Mucosa of rectum (tissue), 2 donors: Measurements from ENCODE around the gene SCN9A.
"Not testable (repeated sequence)": the region's sequence is repeated elsewhere in the genome, so short reads cannot be mapped to it uniquely, and the experiment has no call there.

Experiments
- H3K27ac ChIP-seq, 2 donors: one replicate each; pipeline ENCODE4 v1.7.0; 2013; ENCODE audit warnings: inconsistent platforms in 2 of 2, low read depth in 2 of 2, low read length in 2 of 2
- H3K27me3 ChIP-seq, 2 donors: one replicate each; pipeline ENCODE4 v1.7.0; 2013; ENCODE audit warnings: low read length in 2 of 2; ENCODE audit not compliant: control insufficient read depth in 2 of 2, insufficient read depth in 2 of 2
- H3K36me3 ChIP-seq, 2 donors: one replicate each; pipeline ENCODE4 v1.7.0; 2013; ENCODE audit warnings: low read length in 2 of 2; ENCODE audit not compliant: control insufficient read depth in 2 of 2, insufficient read depth in 2 of 2
- H3K4me1 ChIP-seq, 2 donors: one replicate each; pipeline ENCODE4 v1.7.0; 2013; ENCODE audit warnings: low read length in 2 of 2, mild to moderate bottlenecking in 1 of 2; ENCODE audit not compliant: control insufficient read depth in 2 of 2, insufficient read depth in 2 of 2
- H3K4me3 ChIP-seq, 2 donors: one replicate each; pipeline ENCODE4 v1.7.0; 2013; ENCODE audit warnings: low read length in 2 of 2
- H3K9ac ChIP-seq, 2 donors: one replicate each; pipeline ENCODE4 v1.7.0; 2013; ENCODE audit warnings: low read length in 2 of 2, low read depth in 1 of 2, mild to moderate bottlenecking in 1 of 2
- H3K9me3 ChIP-seq, 2 donors: one replicate each; pipeline ENCODE4 v1.7.0; 2013; ENCODE audit warnings: low read length in 2 of 2; ENCODE audit not compliant: control insufficient read depth in 2 of 2
- donor health status: healthy.
- donor health status: Normal muscosa, but diverticular disease.

Gene SCN9A

DNA sequence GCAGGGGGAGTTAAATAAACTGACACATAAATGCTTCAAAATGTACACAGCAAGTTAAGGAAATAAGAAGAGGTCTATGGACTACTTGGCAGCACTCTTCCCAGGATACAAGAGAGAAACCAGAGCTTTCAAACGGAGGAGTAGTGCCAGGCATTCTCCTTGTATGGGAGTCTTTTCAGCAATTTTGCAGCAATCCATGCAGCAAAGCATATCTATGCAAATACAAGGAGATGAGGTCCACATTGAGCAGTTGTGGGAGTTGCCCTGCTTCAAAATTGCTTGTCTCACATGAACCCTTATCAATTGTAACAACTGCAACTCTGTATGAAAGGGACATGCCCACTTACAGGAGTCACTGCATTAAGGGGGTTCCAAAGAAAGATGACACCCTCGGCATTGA, 37.8 kb downstream of the SCN9A start:
- Histone ChIP-seq H3K4me1 (no peaks in the 10 kb centered on the region), H3K9ac (no peak overlapping the region), H3K27me3 (no peaks in the 10 kb centered on the region), H3K27ac (no peak overlapping the region), H3K36me3 (no peaks in the 10 kb centered on the region), H3K4me3 (no peak overlapping the region), H3K9me3 (no peaks in the 10 kb centered on the region)

DNA sequence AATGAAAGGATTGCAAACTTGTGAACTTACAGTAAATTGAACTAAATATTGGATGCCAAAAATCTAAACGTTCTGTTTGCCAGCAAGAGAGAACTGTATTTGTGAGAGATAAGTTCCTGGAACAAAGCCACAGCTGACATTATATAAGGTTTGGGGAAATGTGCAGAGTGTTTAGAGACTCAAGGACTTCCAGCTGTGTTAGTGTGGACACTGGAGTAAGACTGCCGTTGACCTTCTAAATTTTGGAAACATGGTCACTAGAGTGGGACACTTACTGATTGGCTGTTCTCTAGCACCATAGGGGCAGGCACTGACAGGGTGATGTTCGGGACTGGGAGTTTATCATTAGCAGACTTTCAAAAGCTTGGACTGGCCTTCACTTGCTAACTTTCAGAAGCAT, 40.5 kb downstream of the SCN9A start:
- H3K36me3 ChIP-seq: no peaks in the 10 kb centered on the region

DNA sequence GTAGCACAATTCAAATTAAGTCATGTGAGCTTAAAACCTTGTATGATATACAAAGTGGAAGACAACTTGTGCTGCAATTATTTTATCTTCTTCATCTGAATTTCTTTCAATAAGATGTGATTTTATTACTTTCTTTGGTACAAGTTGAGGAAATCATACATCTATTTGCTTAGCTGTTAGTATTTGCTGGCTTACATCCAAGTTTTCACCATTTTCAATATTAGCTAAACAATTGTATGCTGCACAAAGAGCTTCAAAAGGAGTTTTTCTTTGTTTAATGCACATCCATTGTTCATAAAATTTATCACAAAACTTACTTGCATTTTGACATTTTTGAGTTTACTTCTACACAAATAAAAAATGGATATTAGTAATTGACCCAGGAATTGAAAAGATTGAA, 40.9 kb downstream of the SCN9A start:
- Histone ChIP-seq H3K9ac (no peak overlapping the region), H3K27me3 (no peaks in the 10 kb centered on the region), H3K27ac (no peak overlapping the region), H3K36me3 (no peaks in the 10 kb centered on the region), H3K9me3 (no peaks in the 10 kb centered on the region), H3K4me1 (no peaks in the 10 kb centered on the region), H3K4me3 (no peak overlapping the region)

More for the DNA sequence above, 40.5 kb downstream of the SCN9A start:
- H3K9ac ChIP-seq: no peak overlapping the region
- H3K4me3 ChIP-seq: no peak overlapping the region
- H3K27me3 ChIP-seq: no peaks in the 10 kb centered on the region
- H3K9me3 ChIP-seq: no peaks in the 10 kb centered on the region
- H3K27ac ChIP-seq: no peak overlapping the region
- H3K4me1 ChIP-seq: no peaks in the 10 kb centered on the region

DNA sequence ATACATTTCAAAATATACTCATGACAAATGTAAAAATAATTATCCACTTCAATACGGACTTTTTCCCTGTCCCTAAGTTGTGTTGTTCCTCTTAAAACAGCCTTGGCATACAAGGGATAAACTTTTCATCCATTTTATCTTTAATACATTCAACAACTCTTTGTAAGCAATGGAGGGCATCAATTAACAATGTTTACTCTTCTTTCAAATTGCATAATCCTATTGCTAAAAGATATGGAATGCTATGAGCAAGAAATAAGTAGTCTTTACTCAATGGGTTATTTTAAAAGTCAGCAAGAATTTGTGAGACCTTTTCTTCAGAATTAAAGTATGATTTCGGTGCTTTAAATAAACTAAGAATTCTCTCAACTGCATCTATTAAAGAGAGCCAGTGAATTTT, 41.9 kb downstream of the SCN9A start:
- no peak overlapping the region for H3K4me3 ChIP-seq
- H3K4me1 ChIP-seq: no peaks in the 10 kb centered on the region
- no peak overlapping the region for H3K9ac ChIP-seq
- no peak overlapping the region for H3K27ac ChIP-seq
- no peaks in the 10 kb centered on the region for H3K36me3 ChIP-seq
- no peaks in the 10 kb centered on the region for H3K27me3 ChIP-seq
- H3K9me3 ChIP-seq: no peaks in the 10 kb centered on the region

DNA sequence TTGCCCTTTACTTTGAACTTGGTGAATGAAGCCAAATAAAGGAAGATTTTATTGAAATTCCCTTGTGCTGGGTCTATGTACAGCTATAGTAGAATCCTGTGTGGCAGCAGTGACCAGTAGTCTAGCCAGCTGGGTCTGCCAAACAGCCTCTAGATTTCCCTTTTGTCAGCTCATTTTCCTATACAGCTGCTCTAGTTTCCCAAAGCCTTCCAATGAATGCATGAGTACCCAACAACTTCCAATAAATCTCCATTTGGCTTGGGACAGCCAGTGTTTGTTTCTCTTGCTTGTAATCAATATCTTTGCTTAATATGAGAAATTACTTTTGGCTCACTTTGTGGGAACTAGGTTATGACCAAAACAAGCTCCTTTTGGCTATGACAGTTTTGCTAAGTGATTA, 43.6 kb downstream of the SCN9A start:
- Histone ChIP-seq H3K4me1 (no peaks in the 10 kb centered on the region), H3K9me3 (no peaks in the 10 kb centered on the region), H3K9ac (no peak overlapping the region), H3K27ac (no peak overlapping the region), H3K27me3 (no peaks in the 10 kb centered on the region), H3K36me3 (no peaks in the 10 kb centered on the region), H3K4me3 (no peak overlapping the region)

DNA sequence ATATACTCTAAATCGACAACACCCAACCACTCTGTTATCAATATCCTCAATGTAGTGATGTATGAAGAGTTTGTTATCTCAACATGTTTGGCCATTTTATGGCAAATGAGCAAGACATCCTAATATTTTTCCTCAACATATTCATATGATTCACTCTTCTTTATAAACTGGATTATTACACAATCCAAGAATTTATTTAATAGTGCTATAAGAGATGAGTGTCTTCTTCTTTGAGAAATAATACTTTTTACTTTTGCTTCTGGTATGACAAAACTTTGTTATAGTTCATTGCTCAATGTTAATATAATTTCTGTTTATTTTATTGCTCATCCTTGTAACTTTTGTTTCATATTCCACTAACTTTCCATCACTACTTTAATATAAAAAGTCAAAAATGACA, 44.3 kb downstream of the SCN9A start:
- Histone ChIP-seq H3K9me3 (no peaks in the 10 kb centered on the region), H3K27me3 (no peaks in the 10 kb centered on the region), H3K9ac (no peak overlapping the region), H3K36me3 (no peaks in the 10 kb centered on the region), H3K4me1 (no peaks in the 10 kb centered on the region), H3K4me3 (no peak overlapping the region), H3K27ac (no peak overlapping the region)

DNA sequence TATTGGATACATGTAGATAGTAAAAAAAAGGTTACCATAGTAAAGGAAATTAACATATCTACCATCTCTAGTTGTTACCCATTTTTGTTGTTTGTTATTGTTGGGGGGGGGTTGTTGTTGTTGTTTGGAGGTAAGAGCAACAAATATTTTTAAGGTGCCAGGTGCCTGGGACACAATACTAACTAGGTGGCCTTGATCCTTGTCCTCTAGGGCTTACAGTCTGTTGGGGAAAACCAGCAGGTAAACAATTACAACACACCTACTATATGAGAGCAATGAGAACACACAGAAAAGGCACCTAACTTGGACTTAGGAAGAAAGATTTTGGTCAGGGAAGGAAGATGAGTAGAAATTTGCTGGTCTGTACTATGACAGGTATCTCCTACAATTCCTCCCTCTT, 46.3 kb downstream of the SCN9A start:
- H3K4me3 ChIP-seq: no peak overlapping the region
- H3K36me3 ChIP-seq: no peaks in the 10 kb centered on the region
- no peaks in the 10 kb centered on the region for H3K4me1 ChIP-seq
- H3K27ac ChIP-seq: no peak overlapping the region
- H3K9ac ChIP-seq: no peak overlapping the region
- H3K27me3 ChIP-seq: no peaks in the 10 kb centered on the region
- H3K9me3 ChIP-seq: no peaks in the 10 kb centered on the region

DNA sequence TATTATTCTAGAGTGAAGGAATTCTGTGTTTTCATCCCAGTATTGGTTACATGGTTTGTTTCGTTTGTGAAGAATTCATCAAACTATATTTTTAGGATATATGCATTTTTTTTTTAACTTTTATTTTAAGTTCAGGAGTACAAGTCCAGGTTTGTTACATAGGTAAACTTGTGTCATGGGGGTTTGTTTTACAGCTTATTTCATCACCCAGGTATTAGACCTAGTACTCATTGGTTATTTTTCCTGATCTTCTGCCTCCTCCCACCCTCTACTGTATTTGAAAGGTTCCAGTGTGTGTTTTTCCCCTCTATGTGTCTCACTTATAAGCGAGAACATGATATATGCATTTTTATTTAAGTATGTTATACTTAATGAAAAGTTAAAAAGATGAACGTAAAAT, 47.6 kb downstream of the SCN9A start:
- H3K36me3 ChIP-seq: no peaks in the 10 kb centered on the region
- no peak overlapping the region for H3K4me3 ChIP-seq
- H3K4me1 ChIP-seq: no peaks in the 10 kb centered on the region
- no peaks in the 10 kb centered on the region for H3K27me3 ChIP-seq
- no peak overlapping the region for H3K9ac ChIP-seq
- no peaks in the 10 kb centered on the region for H3K9me3 ChIP-seq
- no peak overlapping the region for H3K27ac ChIP-seq

DNA sequence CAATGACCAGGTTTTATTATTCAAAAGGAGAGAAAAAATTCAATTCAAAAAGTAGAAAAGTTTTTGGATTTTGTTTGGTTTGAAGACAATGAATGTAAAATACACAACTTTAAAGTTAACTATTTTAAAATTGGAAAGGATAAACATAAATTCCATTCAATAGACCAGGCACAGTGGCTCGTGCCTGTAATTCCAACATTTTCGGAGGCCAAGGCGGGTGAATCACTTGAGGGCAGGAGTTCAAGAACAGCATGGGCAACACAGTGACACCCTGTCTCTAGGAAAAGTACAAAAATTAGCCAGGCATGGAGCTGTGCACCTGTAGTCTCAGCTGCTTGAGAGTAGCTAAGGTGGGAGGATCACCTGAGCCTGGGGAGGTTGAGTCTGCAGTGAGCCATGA, 54.7 kb downstream of the SCN9A start:
- no peak overlapping the region for H3K27ac ChIP-seq

DNA sequence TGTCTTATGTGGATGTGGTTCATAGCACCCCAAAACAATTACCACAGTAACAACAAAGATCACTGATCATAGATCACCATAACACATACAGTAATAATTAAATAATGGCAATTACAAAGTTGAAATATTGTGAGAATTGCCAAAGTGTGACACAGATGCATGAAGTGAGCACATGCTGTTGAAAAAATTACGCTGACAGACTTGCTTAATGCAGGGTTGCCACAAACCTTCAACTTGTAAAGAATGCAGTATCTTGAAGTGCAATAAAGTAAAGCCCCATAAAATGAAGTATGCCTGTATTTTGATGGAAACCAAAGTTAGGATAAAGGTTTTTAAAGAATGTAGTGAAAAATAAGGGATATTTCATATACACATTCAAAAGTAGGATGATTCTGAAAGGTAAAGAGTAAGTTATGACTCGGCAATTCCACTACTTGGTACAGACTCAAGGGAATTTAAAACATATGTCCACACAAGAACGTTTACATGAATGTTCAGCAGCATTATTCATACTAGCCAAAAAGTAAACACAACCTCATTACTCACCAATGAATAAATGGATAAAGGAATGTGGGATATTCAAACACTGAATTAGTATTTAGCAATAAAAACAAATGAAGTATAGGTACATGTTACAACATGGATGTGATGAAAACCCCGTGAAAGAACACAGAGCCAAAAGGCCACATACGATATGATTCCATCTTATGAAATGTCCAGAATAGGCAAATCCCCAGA, 61.6 kb downstream of the SCN9A start:
- Histone ChIP-seq H3K9ac (no peak overlapping the region), H3K4me3 (no peak overlapping the region), H3K27me3 (no peaks in the 10 kb centered on the region), H3K9me3 (no peaks in the 10 kb centered on the region), H3K36me3 (no peaks in the 10 kb centered on the region), H3K4me1 (no peaks in the 10 kb centered on the region), H3K27ac (no peak overlapping the region)

More for the DNA sequence above, 54.7 kb downstream of the SCN9A start:
- Histone ChIP-seq H3K9me3 (no peaks in the 10 kb centered on the region), H3K27me3 (no peaks in the 10 kb centered on the region), H3K9ac (no peak overlapping the region), H3K36me3 (no peaks in the 10 kb centered on the region), H3K4me3 (no peak overlapping the region), H3K4me1 (no peaks in the 10 kb centered on the region)

DNA sequence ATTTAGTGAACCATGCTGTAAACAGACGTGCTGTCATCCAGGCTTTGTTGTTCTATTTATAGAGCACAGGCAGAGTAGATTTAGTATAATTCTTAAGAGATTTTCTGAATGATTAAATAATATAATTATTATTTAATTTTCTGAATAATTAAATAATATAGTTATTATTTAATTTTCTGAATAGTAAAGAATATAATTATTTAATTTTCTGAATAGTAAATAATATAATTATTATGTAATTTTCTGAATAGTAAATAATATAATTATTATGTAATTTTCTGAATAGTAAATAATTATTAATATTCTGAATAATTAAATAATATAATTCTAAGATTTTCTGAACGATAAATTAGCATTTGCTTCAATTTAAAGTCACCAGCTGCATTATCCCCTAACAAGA, 62.9 kb downstream of the SCN9A start:
- not testable (repeated sequence) for H3K9me3 ChIP-seq, H3K4me3 ChIP-seq, H3K27me3 ChIP-seq, H3K4me1 ChIP-seq, H3K9ac ChIP-seq, H3K36me3 ChIP-seq, H3K27ac ChIP-seq
